HG03558 (cell line): ENCODE data around the gene SLC10A4.

Source experiments
- ATAC-seq: cut with Tn5 transposase; IDR thresholded peaks from one replicate; pipeline ENCODE4 v1.9.1; 2021; ENCODE audit warnings: moderate number of reproducible peaks; ENCODE audit not compliant: unreplicated experiment; ENCODE audit errors: extremely low read depth

SLC10A4 gene

GRCh38 chr4:48484494-48485168, 1.5 kb downstream of the SLC10A4 start:
- ATAC-seq: no peak

- no peak for ATAC-seq
Measured at GRCh38 chr4:48489683-48490011, 6.5 kb downstream of the SLC10A4 start.

DNA sequence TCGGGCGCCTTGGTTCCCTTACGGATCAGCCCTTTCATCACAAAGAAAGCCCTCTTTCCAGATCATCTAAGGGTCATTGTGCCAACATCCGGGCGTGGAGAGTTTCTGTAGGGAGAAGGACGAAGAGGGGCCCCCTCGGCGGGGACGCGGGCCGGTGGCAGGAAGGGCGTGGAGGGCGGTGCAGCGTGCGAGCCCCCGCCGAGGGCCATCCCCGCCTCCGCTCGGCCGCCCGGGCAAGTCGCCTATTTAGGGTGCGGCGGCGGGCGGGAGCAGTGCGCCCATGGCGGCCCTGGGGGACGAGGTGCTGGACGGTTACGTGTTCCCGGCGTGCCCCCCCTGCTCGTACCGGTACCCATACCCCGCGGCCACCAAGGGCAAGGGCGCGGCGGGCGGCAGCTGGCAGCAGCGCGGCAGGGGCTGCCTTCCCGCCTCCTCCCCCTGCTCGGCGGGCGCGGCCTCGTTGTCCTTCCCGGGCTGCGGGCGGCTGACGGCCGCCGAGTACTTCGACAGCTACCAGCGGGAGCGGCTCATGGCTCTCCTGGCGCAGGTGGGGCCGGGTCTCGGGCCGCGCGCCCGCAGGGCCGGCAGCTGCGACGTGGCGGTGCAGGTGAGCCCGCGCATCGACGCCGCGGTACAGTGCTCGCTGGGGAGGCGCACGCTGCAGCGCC, 7.0 kb downstream of the SLC10A4 start, which contains the start of gene ZAR1:
Gene ZAR1 (plus strand): TSS at position 241 of the 668 bp plus-strand sequence. CDS start 40 bp downstream, at position 281.
- ATAC-seq: no peak

GRCh38 chr4:48490680-48491513, 7.8 kb downstream of the SLC10A4 start:
- ATAC-seq: no peak

DNA sequence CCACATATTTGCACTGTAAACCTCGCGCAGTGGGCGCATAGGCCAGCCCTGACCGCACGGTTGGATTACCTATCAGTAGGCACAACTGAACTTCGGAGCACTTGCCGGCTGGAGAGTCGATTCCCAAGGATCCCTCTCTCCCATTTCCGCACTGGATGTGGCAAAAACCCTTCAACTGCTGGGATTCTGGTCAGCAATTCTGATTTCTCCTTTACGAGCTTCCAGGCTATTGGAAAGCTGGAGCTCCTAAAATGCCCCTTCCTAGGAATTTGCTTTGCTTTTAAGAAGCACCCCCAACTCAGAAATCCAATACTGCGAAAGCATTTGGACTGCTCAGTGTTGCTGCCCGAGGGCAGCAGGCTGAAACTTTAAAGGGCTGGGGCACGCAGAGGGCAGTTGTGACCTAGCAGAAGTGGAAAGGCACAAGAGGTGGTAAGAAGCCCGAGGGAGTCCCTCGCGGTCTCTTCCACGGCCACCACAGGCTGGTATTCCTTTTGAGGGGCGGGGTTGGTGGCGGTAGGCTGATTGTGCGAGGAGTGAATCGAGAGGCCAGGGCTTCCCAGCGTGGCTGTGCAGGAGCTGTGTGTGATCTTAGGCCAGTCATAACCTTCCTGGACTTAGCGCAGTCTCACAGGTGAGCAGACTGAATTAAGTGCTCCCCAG, 8.5 kb downstream of the SLC10A4 start:
- no peak for ATAC-seq

- ATAC-seq: no peak
Measured at GRCh38 chr4:48493452-48494100, 10.4 kb downstream of the SLC10A4 start.

DNA sequence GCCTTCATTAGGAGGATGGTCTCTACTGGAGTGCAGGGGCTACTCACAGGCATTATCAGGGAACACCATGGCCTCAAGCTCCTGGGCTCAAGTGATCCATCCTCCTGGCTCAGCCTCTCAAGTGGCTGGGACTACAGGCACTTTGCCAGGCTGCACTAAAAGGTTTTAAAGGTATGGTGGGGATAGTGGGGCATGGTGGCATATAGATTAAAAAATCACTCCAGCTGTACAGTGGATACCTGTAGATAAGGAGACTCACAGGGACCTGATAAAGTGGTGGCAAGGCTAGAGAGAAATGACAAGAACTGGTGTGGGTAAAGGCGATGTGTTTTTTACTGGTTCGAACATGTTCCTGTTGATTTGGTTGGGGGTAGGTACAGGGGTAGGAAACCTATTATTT, 12.8 kb downstream of the SLC10A4 start:
- no peak for ATAC-seq

GRCh38 chr4:48498895-48499294, 15.8 kb downstream of the SLC10A4 start:
- no peak for ATAC-seq

GRCh38 chr4:48499551-48500066, 16.5 kb downstream of the SLC10A4 start:
- ATAC-seq: peak; percentile 69

DNA sequence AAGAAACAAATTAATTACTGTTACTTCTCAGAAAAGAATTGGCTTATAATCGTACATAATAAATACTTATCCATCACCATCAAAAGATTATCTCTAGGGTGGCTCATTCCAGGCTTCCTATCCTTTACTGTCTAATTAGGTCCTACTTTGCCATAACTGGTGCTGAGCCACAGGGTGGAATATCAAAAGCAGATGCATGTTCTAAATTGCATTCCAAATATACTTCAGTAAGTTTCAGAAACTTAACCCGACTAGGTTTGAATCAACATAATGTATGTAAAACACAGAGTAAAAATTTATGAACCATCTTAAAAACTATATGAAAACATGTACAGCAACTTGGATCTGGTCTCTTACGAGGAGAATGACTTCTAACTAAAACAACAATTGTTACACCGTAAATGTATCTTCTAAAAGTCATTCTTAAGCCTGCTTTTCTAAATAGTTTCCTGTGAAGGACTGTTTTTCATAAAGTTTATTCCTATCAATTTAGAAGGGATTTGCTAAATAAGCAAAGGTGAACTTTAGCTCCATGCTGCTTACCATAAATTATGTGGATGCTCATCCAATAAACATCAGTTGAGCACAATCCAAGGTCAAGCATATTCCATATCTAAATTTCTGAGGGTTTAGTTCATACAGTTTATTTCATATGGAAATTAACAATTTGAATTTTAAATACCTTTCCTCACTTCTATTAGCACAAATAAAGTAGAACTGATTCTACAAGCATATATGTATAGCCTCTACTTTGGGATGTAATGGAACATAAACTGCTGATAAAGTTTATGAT, 20.3 kb downstream of the SLC10A4 start:
- no peak for ATAC-seq

- no peak for ATAC-seq
Measured at GRCh38 chr4:48504026-48504330, 20.8 kb downstream of the SLC10A4 start.

- no peak for ATAC-seq
Measured at GRCh38 chr4:48504352-48504751, 21.2 kb downstream of the SLC10A4 start.

DNA sequence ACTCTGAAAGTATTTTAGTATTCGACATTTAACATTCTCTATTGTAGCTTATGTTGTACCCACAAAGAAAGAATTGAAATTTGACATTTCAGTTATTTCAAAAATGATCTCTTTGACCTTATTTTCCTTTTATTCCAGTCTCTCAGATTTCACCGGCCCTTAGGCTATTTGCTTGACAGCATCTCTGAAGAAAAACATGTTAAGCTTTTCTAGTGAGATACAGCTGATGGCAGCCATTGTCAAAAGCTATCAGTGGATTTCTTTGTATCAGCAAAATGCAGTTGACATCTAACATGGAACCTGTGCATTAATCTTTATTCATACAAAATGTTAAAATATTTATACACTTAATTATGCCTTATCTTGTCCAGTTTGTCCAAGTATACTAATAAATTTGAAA, 23.6 kb downstream of the SLC10A4 start:
- no peak for ATAC-seq

DNA sequence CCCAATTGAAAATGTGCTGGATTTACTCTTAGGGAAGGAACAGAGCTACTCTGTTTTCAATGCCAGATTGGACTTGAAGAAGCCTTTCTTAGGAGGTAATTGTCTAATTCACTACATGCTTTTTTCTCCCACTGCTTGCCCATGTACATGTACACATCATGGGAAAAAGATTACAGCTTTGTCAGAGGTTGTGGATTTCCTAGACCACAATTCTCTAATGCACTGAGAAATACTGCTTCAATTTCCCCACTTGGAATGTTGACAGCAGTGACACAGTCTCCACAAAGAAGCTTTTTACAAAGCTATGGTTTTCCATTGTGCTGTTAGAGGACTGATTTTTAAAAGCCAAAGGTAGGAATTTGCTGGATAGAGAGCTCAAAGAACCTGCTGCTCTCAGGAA, 26.4 kb downstream of the SLC10A4 start:
- ATAC-seq: no peak

GRCh38 chr4:48518143-48518542, 35.0 kb downstream of the SLC10A4 start:
- ATAC-seq: no peak

DNA sequence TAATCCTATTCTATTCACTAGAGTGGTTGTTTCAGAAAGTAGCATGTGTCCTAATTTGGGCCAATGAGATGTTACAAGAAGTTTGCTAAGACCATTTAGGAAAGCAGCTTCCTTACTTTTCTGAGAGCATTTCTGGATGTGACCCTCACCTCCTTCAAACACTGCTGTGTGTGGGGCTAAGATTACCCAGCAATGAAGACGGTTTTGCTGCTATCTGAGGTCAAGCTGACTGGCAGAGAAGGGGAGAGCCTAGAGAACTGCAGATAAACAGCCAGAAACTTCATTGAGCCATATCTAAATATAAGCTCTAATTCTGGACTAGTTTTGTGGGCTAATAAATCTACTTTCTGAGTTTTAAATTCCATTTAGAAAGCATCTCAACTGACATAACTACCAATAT, 43.3 kb downstream of the SLC10A4 start:
- ATAC-seq: no peak

GRCh38 chr4:48538358-48538757, 55.2 kb downstream of the SLC10A4 start:
- no peak for ATAC-seq
